Esophagus squamous epithelium (tissue), 4 donors: Measurements from ENCODE around the gene SYDE1.

ENCODE experiments used
- CTCF ChIP-seq, 6 experiments: fragments of 450-650 bp in 4 of 6; fragments of 200-600 bp in 2 of 6; sonication (generic) in 2 of 6; IDR thresholded peaks; one replicate each; pipeline ENCODE4 v1.5.1; 2016 to 2019; ENCODE audit warnings: antibody characterized with exemption in 6 of 6, mild to moderate bottlenecking in 4 of 6, moderate library complexity in 4 of 6
- POLR2A ChIP-seq, 4 donors: fragments of 450-650 bp; IDR thresholded peaks; one replicate each; pipeline ENCODE4 v1.6.1; 2017; ENCODE audit warnings: antibody characterized with exemption in 4 of 4, mild to moderate bottlenecking in 4 of 4, moderate library complexity in 3 of 4

DNA sequence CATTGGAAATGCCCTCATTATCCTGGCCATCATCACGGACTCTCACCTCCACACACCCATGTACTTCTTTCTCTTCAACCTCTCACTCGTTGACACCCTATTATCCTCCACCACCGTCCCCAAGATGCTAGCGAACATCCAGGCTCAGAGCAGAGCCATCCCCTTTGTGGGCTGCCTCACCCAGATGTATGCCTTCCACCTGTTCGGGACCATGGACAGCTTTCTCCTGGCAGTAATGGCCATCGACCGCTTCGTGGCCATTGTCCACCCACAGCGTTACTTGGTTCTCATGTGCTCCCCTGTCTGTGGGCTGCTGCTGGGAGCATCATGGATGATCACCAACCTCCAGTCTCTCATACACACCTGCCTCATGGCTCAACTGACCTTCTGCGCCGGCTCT lies 20.0 kb upstream of the SYDE1 start:
- TF ChIP-seq CTCF (IDR thresholded peaks at IDR 0.05): no peak
- no peak for TF ChIP-seq POLR2A (IDR thresholded peaks at IDR 0.05)
